Measurements from ENCODE around the gene EFHD2.

GRCh38 chr1:15475752-15476314 lies 66.1 kb downstream of the EFHD2 start, which contains the start of gene CELA2B:
- TF ChIP-seq POLR2A (IDR thresholded peaks at IDR 0.05; ENCODE audit: borderline replicate concordance, extremely low read depth, insufficient read depth, insufficient read length) (no peak), REST (IDR thresholded peaks at IDR 0.05; ENCODE audit: low read depth) (no peak)

Measured in HCT116 (cell line).